Ascending aorta (tissue), 2 donors: Measurements from ENCODE around the gene MAP4. TPM values are rescaled to one million over a fixed set of nuclear protein-coding genes. Genes with fewer than 3 reads are reported as not detected.

Experiments used
- DNase-seq, 2 donors: peaks; one replicate each; pipeline ENCODE4 v3.0.0-alpha.2; 2019; ENCODE audit warnings: low spot score in 2 of 2
- H3K27ac ChIP-seq, 2 donors: fragments of 200-600 bp; sonication (generic); one replicate each; pipeline ENCODE4 v1.5.1; 2016 to 2017; ENCODE audit warnings: mild to moderate bottlenecking in 1 of 2
- H3K27me3 ChIP-seq: fragments of 200-600 bp; sonication (generic); one replicate; pipeline ENCODE4 v1.5.1; 2017
- H3K36me3 ChIP-seq, 2 donors: fragments of 200-600 bp; sonication (generic); one replicate each; pipeline ENCODE4 v1.5.1; 2016
- H3K4me1 ChIP-seq, 2 donors: fragments of 200-600 bp; sonication (generic); one replicate each; pipeline ENCODE4 v1.5.1; 2016 to 2017; ENCODE audit warnings: mild to moderate bottlenecking in 1 of 2
- H3K4me3 ChIP-seq, 2 donors: fragments of 200-600 bp; sonication (generic); one replicate each; pipeline ENCODE4 v1.5.1; 2016 to 2017; ENCODE audit warnings: mild to moderate bottlenecking in 1 of 2
- H3K9me3 ChIP-seq, 2 donors: fragments of 200-600 bp; sonication (generic); one replicate each; pipeline ENCODE4 v1.5.1; 2016
- CTCF ChIP-seq, 3 experiments: fragments of 200-600 bp in 2 of 3; fragments of 450-650 bp in 1 of 3; sonication (generic) in 2 of 3; IDR thresholded peaks; one replicate each; pipeline ENCODE4 v1.5.1; 2016 to 2019; ENCODE audit warnings: antibody characterized with exemption in 3 of 3, mild to moderate bottlenecking in 1 of 3, moderate library complexity in 1 of 3
- intact Hi-C: fragments of 100-400 bp; cut with DNase I; formaldehyde crosslinking; loops from one replicate; pipeline ENCODE4 v1.15.1; 2023
- total RNA-seq: library from RNA; depleted of rRNA; stranded (reverse); fragments of >200 nt; gene quantifications from one replicate; pipeline ENCODE4 v1.1.0, GENCODE V29; 2016

MAP4 gene
- total RNA-seq, 1 donor from 2014 or later: 140 TPM

GRCh38 chr3:47849699-47850563, 166.3 kb downstream of the MAP4 start:
- H3K36me3 ChIP-seq: peaks cover 87 to 95% of the 10 kb centered on the region in 2 donors
- no peak overlapping the region for H3K27ac ChIP-seq
- intact Hi-C loops: no loop called here

DNA sequence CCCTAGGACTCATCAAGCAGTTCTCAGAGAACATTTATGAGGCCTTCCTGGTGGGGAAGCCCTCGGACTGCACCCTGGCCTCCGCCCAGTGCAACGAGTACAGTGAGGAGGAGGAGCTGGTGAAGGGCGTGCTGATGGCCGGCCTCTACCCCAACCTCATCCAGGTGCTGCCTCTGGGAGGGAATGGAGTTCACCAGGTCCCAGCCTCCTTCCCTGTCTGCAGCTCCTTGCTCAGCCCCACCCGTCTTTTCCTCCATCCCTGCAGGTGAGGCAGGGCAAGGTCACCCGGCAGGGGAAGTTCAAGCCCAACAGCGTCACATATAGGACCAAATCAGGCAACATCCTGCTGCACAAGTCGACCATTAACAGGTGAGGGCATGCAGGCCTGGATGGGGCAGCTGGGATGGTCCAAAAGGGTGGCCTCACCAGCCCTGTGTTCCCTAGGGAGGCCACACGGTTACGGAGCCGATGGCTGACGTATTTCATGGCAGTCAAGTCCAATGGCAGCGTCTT, 167.0 kb downstream of the MAP4 start:
- Histone ChIP-seq H3K27ac (no peak overlapping the region), H3K4me1 (no peaks in the 10 kb centered on the region), H3K36me3 (peaks cover 84 to 95% of the 10 kb centered on the region in 2 donors), H3K27me3 (no peaks in the 10 kb centered on the region), H3K9me3 (no peaks in the 10 kb centered on the region), H3K4me3 (no peak overlapping the region)
- intact Hi-C loops: no loop called here
- TF ChIP-seq CTCF (IDR thresholded peaks at IDR 0.05): no peak
- DNase-seq: no peak

More at GRCh38 chr3:47849699-47850563, 166.3 kb downstream of the MAP4 start:
- no peak for DNase-seq
- TF ChIP-seq CTCF (IDR thresholded peaks at IDR 0.05): peak; percentile 24 to 39 (median 30)
- Histone ChIP-seq H3K4me3 (no peak overlapping the region), H3K4me1 (no peaks in the 10 kb centered on the region), H3K27me3 (no peaks in the 10 kb centered on the region), H3K9me3 (no peaks in the 10 kb centered on the region)

- DNase-seq: no peak
- intact Hi-C loops: no loop called here
- no peaks in the 10 kb centered on the region for H3K9me3 ChIP-seq
- H3K4me3 ChIP-seq: no peak overlapping the region
- H3K27ac ChIP-seq: no peak overlapping the region
- TF ChIP-seq CTCF (IDR thresholded peaks at IDR 0.05): no peak
- H3K36me3 ChIP-seq: peaks cover 84 to 95% of the 10 kb centered on the region in 2 donors
- H3K27me3 ChIP-seq: no peaks in the 10 kb centered on the region
- no peaks in the 10 kb centered on the region for H3K4me1 ChIP-seq
Observed at GRCh38 chr3:47848599-47849117, 167.6 kb downstream of the MAP4 start.

DNA sequence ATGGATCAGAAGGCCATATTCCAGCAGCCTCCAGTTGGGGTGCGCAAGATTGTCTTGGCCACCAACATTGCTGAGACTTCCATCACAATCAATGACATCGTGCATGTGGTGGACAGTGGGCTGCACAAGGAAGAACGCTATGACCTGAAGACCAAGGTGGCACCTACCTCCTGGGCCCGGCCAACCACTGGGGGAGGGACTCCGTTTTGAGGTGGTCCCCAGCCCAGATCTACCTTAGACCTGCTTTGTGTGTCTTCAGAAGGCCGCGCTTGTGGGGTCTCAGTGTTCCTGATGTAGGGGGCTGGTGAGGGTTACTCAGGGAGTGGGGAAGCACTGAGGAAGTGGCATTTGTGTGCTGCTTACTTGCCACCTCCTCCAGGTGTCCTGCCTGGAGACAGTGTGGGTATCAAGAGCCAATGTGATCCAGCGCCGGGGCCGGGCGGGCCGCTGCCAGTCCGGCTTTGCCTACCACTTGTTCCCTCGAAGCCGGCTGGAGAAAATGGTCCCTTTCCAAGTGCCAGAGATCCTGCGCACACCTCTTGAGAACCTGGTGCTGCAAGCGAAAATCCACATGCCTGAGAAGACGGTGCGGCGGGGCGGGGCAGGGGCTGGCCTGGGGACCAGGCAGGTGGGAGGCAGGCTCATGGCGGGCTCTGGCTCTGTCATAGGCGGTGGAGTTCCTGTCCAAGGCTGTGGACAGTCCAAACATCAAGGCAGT, 168.3 kb downstream of the MAP4 start:
- Histone ChIP-seq H3K4me3 (no peak overlapping the region), H3K36me3 (peaks cover 86 to 95% of the 10 kb centered on the region in 2 donors), H3K27me3 (no peaks in the 10 kb centered on the region), H3K9me3 (no peaks in the 10 kb centered on the region), H3K4me1 (no peaks in the 10 kb centered on the region), H3K27ac (no peak overlapping the region)
- no peak for TF ChIP-seq CTCF (IDR thresholded peaks at IDR 0.05)
- DNase-seq: no peak
- intact Hi-C loops: no loop called here

DNA sequence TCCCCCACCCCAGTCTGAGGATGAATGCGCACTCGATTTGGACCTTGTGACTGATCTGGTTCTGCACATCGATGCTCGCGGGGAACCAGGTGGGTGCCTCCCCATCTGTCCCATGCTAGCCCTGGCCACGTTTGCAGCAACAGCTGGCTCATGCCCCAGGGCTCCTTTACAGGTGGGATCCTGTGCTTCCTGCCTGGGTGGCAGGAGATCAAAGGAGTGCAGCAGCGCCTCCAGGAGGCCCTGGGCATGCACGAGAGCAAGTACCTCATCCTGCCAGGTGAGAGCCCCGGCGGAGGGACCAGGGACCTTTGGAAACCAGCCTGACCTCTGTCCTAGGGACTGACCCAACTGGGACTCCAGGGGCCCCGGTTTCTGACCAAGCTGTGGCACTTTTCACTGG, 169.0 kb downstream of the MAP4 start:
- intact Hi-C loops: no loop called here
- no peaks in the 10 kb centered on the region for H3K9me3 ChIP-seq
- peaks cover 85 to 95% of the 10 kb centered on the region in 2 donors for H3K36me3 ChIP-seq
- DNase-seq: no peak
- no peak overlapping the region for H3K4me3 ChIP-seq
- H3K4me1 ChIP-seq: no peaks in the 10 kb centered on the region
- no peaks in the 10 kb centered on the region for H3K27me3 ChIP-seq
- no peak overlapping the region for H3K27ac ChIP-seq
- no peak for TF ChIP-seq CTCF (IDR thresholded peaks at IDR 0.05)
